ENCODE results near the gene KATNA1.
"Not testable (repeated sequence)": the region's sequence is repeated elsewhere in the genome, so short reads cannot be mapped to it uniquely, and the experiment has no call there.

The KATNA1 gene

GRCh38 chr6:149648148-149649145 is at the start of gene KATNA1:
Gene KATNA1 (minus strand): TSS chr6:149648714. CDS start chr6:149638547, 10,167 bp downstream.
- peak; percentile 68 to 82 for DNase-seq (ENCODE audit: low read depth in 1 of 2, low spot score in 1 of 2)

GRCh38 chr6:149698175-149698574 is 49.7 kb upstream of the KATNA1 start:
- no peak for DNase-seq (ENCODE audit: low read depth in 1 of 2, low spot score in 1 of 2)

GRCh38 chr6:149696901-149697300 is 48.4 kb upstream of the KATNA1 start:
- DNase-seq (ENCODE audit: low read depth in 1 of 2, low spot score in 1 of 2) = no peak

- DNase-seq (ENCODE audit: low read depth in 1 of 2, low spot score in 1 of 2) = no peak
These were observed 46.4 kb upstream of the KATNA1 start for GRCh38 chr6:149694921-149695320.

- DNase-seq (ENCODE audit: low read depth in 1 of 2, low spot score in 1 of 2) = no peak
These were observed 42.7 kb upstream of the KATNA1 start for GRCh38 chr6:149691201-149691600.

GRCh38 chr6:149686230-149686629 is 37.7 kb upstream of the KATNA1 start:
- DNase-seq (ENCODE audit: low read depth in 1 of 2, low spot score in 1 of 2) = no peak

GRCh38 chr6:149683256-149683859 is 34.8 kb upstream of the KATNA1 start:
- DNase-seq (ENCODE audit: low read depth in 1 of 2, low spot score in 1 of 2) = no peak

GRCh38 chr6:149681845-149682244 is 33.3 kb upstream of the KATNA1 start:
- DNase-seq (ENCODE audit: low read depth in 1 of 2, low spot score in 1 of 2) = not testable (repeated sequence)

GRCh38 chr6:149681209-149681608 is 32.7 kb upstream of the KATNA1 start:
- no peak for DNase-seq (ENCODE audit: low read depth in 1 of 2, low spot score in 1 of 2)

- DNase-seq (ENCODE audit: low read depth in 1 of 2, low spot score in 1 of 2) = no peak
These were observed 32.0 kb upstream of the KATNA1 start for GRCh38 chr6:149680503-149680902.

GRCh38 chr6:149672265-149672664 is 23.8 kb upstream of the KATNA1 start:
- not testable (repeated sequence) for DNase-seq (ENCODE audit: low read depth in 1 of 2, low spot score in 1 of 2)

- DNase-seq (ENCODE audit: low read depth in 1 of 2, low spot score in 1 of 2) = no peak
These were observed 11.5 kb upstream of the KATNA1 start for GRCh38 chr6:149660028-149660427.

- no peak for DNase-seq (ENCODE audit: low read depth in 1 of 2, low spot score in 1 of 2)
These were observed 8.9 kb upstream of the KATNA1 start for GRCh38 chr6:149657441-149657840.

- no peak for DNase-seq (ENCODE audit: low read depth in 1 of 2, low spot score in 1 of 2)
These were observed 2.5 kb upstream of the KATNA1 start for GRCh38 chr6:149651056-149651455.

GRCh38 chr6:149646599-149646998 is 1.9 kb downstream of the KATNA1 start:
- no peak for DNase-seq (ENCODE audit: low read depth in 1 of 2, low spot score in 1 of 2)

- no peak for DNase-seq (ENCODE audit: low read depth in 1 of 2, low spot score in 1 of 2)
These were observed 5.5 kb downstream of the KATNA1 start for GRCh38 chr6:149642829-149643580.

- no peak for DNase-seq (ENCODE audit: low read depth in 1 of 2, low spot score in 1 of 2)
These were observed 12.4 kb downstream of the KATNA1 start for GRCh38 chr6:149636124-149636523.

GRCh38 chr6:149634315-149634714 is 14.2 kb downstream of the KATNA1 start:
- no peak for DNase-seq (ENCODE audit: low read depth in 1 of 2, low spot score in 1 of 2)

GRCh38 chr6:149628875-149629510 is 19.5 kb downstream of the KATNA1 start:
- DNase-seq (ENCODE audit: low read depth in 1 of 2, low spot score in 1 of 2) = no peak

- DNase-seq (ENCODE audit: low read depth in 1 of 2, low spot score in 1 of 2) = no peak
These were observed 20.8 kb downstream of the KATNA1 start for GRCh38 chr6:149627672-149628071.

GRCh38 chr6:149615805-149616204 is 32.7 kb downstream of the KATNA1 start:
- DNase-seq (ENCODE audit: low read depth in 1 of 2, low spot score in 1 of 2) = no peak
